IMR-90 (cell line): Measurements from ENCODE around the gene SBF2. TPM values are rescaled to one million over a fixed set of nuclear protein-coding genes. Genes with fewer than 3 reads are reported as not detected.

Experiments used
- ATAC-seq: fragments of 200-7000 bp; cut with Tn5 transposase; 2 replicates; pipeline ENCODE4 v1.9.1; 2020; ENCODE audit warnings: low read depth, mild to moderate bottlenecking, moderate library complexity
- BruUV-seq: library from RNA; stranded (reverse); fragments of 400-500 nt; replicated peaks from 2 replicates; lab custom pipeline; 2021; lab: Mats Ljungman, UMichigan
- CTCF ChIA-PET: fragments of 300-600 bp; formaldehyde crosslinking; extraction: SDS; loops from one replicate; lab custom pipeline; 2021; ENCODE audit warnings: antibody characterized with exemption; lab: Yijun Ruan, JAX
- POLR2A ChIA-PET: fragments of 300-600 bp; sonication (Branson Sonifier 250); formaldehyde crosslinking; loops from one replicate; lab custom pipeline; 2022; ENCODE audit warnings: antibody characterized with exemption; ENCODE audit not compliant: unreplicated experiment; lab: Charles Lee
- DNase-seq: peaks from one replicate; pipeline ENCODE4 v3.0.0; 2013
- H2AFZ ChIP-seq: replicated peaks from 2 replicates; pipeline ENCODE3; 2013; ENCODE audit warnings: low read length, mild to moderate bottlenecking; ENCODE audit not compliant: poor library complexity
- H2AK5ac ChIP-seq: 2 replicates; pipeline ENCODE4 v1.6.1; 2013; ENCODE audit warnings: low read depth, low read length, inconsistent platforms
- H2AK9ac ChIP-seq: replicated peaks from 2 replicates; pipeline ENCODE3; 2013; ENCODE audit warnings: mild to moderate bottlenecking, low read depth, low read length, moderate library complexity; ENCODE audit not compliant: poor library complexity
- H2BK120ac ChIP-seq: 2 replicates; pipeline ENCODE4 v1.6.1; 2013; ENCODE audit warnings: low read depth, low read length, inconsistent platforms
- H2BK15ac ChIP-seq: 3 replicates; pipeline ENCODE4 v1.6.1; 2013; ENCODE audit warnings: low read depth, low read length, inconsistent platforms
- H2BK20ac ChIP-seq: 2 replicates; pipeline ENCODE4 v1.6.1; 2013; ENCODE audit warnings: low read depth, mild to moderate bottlenecking, inconsistent platforms, low read length, moderate library complexity
- H2BK5ac ChIP-seq: 2 replicates; pipeline ENCODE4 v1.6.1; 2013; ENCODE audit warnings: mild to moderate bottlenecking, low read depth, low read length, inconsistent platforms; ENCODE audit not compliant: poor library complexity, severe bottlenecking
- H3K14ac ChIP-seq: replicated peaks from 2 replicates; pipeline ENCODE4 v1.6.1; 2013; ENCODE audit warnings: low read depth, low read length, inconsistent platforms
- H3K18ac ChIP-seq: 2 replicates; pipeline ENCODE4 v1.6.1; 2013; ENCODE audit warnings: low read depth, low read length, control low read depth
- H3K23ac ChIP-seq: 2 replicates; pipeline ENCODE4 v1.6.1; 2013; ENCODE audit warnings: low read depth, low read length, inconsistent platforms
- H3K27ac ChIP-seq: 2 replicates; pipeline ENCODE4 v1.5.1; 2013; ENCODE audit warnings: mild to moderate bottlenecking, control low read depth, low read length; ENCODE audit not compliant: insufficient read depth
- H3K27me3 ChIP-seq: 2 replicates; pipeline ENCODE4 v1.6.1; 2013; ENCODE audit warnings: low read length; ENCODE audit not compliant: control insufficient read depth, insufficient read depth
- H3K36me3 ChIP-seq: 2 replicates; pipeline ENCODE4 v1.6.1; 2013; ENCODE audit warnings: low read length, mixed read lengths; ENCODE audit not compliant: control insufficient read depth, insufficient read depth
- H3K4ac ChIP-seq: 2 replicates; pipeline ENCODE4 v1.6.1; 2013; ENCODE audit warnings: low read depth, low read length, inconsistent platforms
- H3K4me1 ChIP-seq: 2 replicates; pipeline ENCODE4 v1.6.1; 2013; ENCODE audit warnings: low read length, mixed read lengths; ENCODE audit not compliant: control insufficient read depth, insufficient read depth
- H3K4me2 ChIP-seq: 2 replicates; pipeline ENCODE4 v1.6.1; 2013; ENCODE audit warnings: low read depth, mild to moderate bottlenecking, control low read depth, low read length, moderate library complexity
- H3K4me3 ChIP-seq: 2 replicates; pipeline ENCODE4 v1.5.1; 2013; ENCODE audit warnings: low read depth, mild to moderate bottlenecking, control low read depth, low read length, moderate library complexity; ENCODE audit not compliant: insufficient read depth
- H3K56ac ChIP-seq: 2 replicates; pipeline ENCODE4 v1.6.1; 2013; ENCODE audit warnings: low read length, inconsistent platforms; ENCODE audit not compliant: insufficient read depth; ENCODE audit errors: extremely low read depth
- H3K79me1 ChIP-seq, 2 experiments: 2 replicates each; pipeline ENCODE4 v1.6.1; 2013; ENCODE audit warnings: low read length in 2 of 2, inconsistent platforms in 1 of 2, low read depth in 1 of 2
- H3K9ac ChIP-seq: 2 replicates; pipeline ENCODE4 v1.6.1; 2013; ENCODE audit warnings: low read depth, low read length, control low read depth
- H3K9me1 ChIP-seq: 2 replicates; pipeline ENCODE4 v1.6.1; 2013; ENCODE audit warnings: low read length, inconsistent platforms; ENCODE audit not compliant: insufficient read depth
- H3K9me3 ChIP-seq: 2 replicates; pipeline ENCODE4 v1.6.1; 2013; ENCODE audit warnings: low read length; ENCODE audit not compliant: control insufficient read depth, insufficient read depth
- H4K20me1 ChIP-seq: 2 replicates; pipeline ENCODE4 v1.6.1; 2013; ENCODE audit warnings: low read length, inconsistent platforms; ENCODE audit not compliant: insufficient read depth
- H4K5ac ChIP-seq: 2 replicates; pipeline ENCODE4 v1.6.1; 2013; ENCODE audit warnings: mild to moderate bottlenecking, low read depth, low read length, control low read depth
- H4K8ac ChIP-seq, 2 experiments: 2 replicates each; pipeline ENCODE4 v1.6.1; 2013; ENCODE audit warnings: low read depth in 2 of 2, low read length in 2 of 2, control low read depth in 1 of 2, inconsistent platforms in 1 of 2
- H4K91ac ChIP-seq: 2 replicates; pipeline ENCODE4 v1.6.1; 2013; ENCODE audit warnings: low read depth, low read length, inconsistent platforms; ENCODE audit not compliant: insufficient read depth
- BHLHE40 ChIP-seq: fragments of 150-350 bp; IDR thresholded peaks from 2 replicates; pipeline ENCODE4 v1.6.1; 2016; ENCODE audit warnings: mild to moderate bottlenecking, low read depth, low read length
- CEBPB ChIP-seq: IDR thresholded peaks from 2 replicates; pipeline ENCODE4 v1.6.1; 2012; ENCODE audit warnings: low read depth, low read length, improper control_type of control experiment
- CHD1 ChIP-seq: IDR thresholded peaks from 2 replicates; pipeline ENCODE4 v1.6.1; 2012; ENCODE audit warnings: low read depth, low read length, improper control_type of control experiment
- ELK1 ChIP-seq: fragments of 150-350 bp; IDR thresholded peaks from 2 replicates; pipeline ENCODE4 v1.6.1; 2016; ENCODE audit warnings: low read depth, mild to moderate bottlenecking, low read length, moderate library complexity, borderline replicate concordance
- FOS ChIP-seq: fragments of 150-350 bp; IDR thresholded peaks from 2 replicates; pipeline ENCODE4 v1.6.1; 2016; ENCODE audit warnings: low read depth, low read length
- MAFK ChIP-seq: IDR thresholded peaks from 2 replicates; pipeline ENCODE4 v1.6.1; 2012; ENCODE audit warnings: low read depth, low read length, improper control_type of control experiment
- MAZ ChIP-seq: IDR thresholded peaks from 2 replicates; pipeline ENCODE4 v1.6.1; 2012; ENCODE audit warnings: low read depth, mild to moderate bottlenecking, low read length, improper control_type of control experiment, moderate library complexity, borderline replicate concordance
- MXI1 ChIP-seq: IDR thresholded peaks from 2 replicates; pipeline ENCODE4 v1.6.1; 2012; ENCODE audit warnings: low read depth, mild to moderate bottlenecking, low read length, moderate library complexity, borderline replicate concordance
- NFE2L2 ChIP-seq: fragments of 150-350 bp; IDR thresholded peaks from 2 replicates; pipeline ENCODE4 v1.6.1; 2016; ENCODE audit warnings: low read depth, mild to moderate bottlenecking, low read length
- POLR2A ChIP-seq: IDR thresholded peaks from 2 replicates; pipeline ENCODE4 v1.6.1; 2012; ENCODE audit warnings: mild to moderate bottlenecking, low read depth, low read length
- RAD21 ChIP-seq: IDR thresholded peaks from 2 replicates; pipeline ENCODE4 v1.6.1; 2012; ENCODE audit warnings: low read length, improper control_type of control experiment
- RCOR1 ChIP-seq: IDR thresholded peaks from 2 replicates; pipeline ENCODE4 v1.6.1; 2012; ENCODE audit warnings: mild to moderate bottlenecking, low read length, improper control_type of control experiment; ENCODE audit not compliant: insufficient replicate concordance
- SMC3 ChIP-seq: fragments of 150-350 bp; IDR thresholded peaks from 2 replicates; pipeline ENCODE4 v1.6.1; 2016; ENCODE audit warnings: low read depth, mild to moderate bottlenecking, antibody characterized with exemption, low read length, moderate library complexity
- WGBS, 2 experiments: methylation state at CpG; one replicate each; pipeline versions ENCODE4 v1.1.5 to v1.1.7; 2013; ENCODE audit warnings: missing lambda C conversion rate in 2 of 2; ENCODE audit not compliant: insufficient read length in 1 of 2; ENCODE audit errors: extremely low coverage in 2 of 2; 5-methylcytosine and 5-hydroxymethylcytosine counted together
- dilution Hi-C: fragments of 300-500 bp; cut with HindIII; formaldehyde crosslinking; loops from one replicate; pipeline ENCODE4 v1.14.3; 2018; ENCODE audit warnings: low sequenced_read_pairs; ENCODE audit not compliant: unreplicated experiment
- in situ Hi-C: fragments of 300-500 bp; cut with MboI; formaldehyde crosslinking; loops from 3 replicates; pipeline ENCODE4 v1.14.3; 2019; ENCODE audit warnings: low sequenced_read_pairs, inconsistent platforms, mixed read lengths
- intact Hi-C: fragments of 100-400 bp; cut with micrococcal nuclease; formaldehyde crosslinking; loops from 2 replicates; pipeline ENCODE4 v1.10.0; 2022
- polyA plus RNA-seq, 3 experiments: library from polyadenylated mRNA; depleted of rRNA; stranded (reverse); fragments of >200 nt; gene quantifications; 2 replicates each; pipeline ENCODE4 v1.2.3, GENCODE V29; 2012; ENCODE audit warnings: low replicate concordance in 1 of 3
- total RNA-seq: library from RNA; depleted of rRNA; stranded (reverse); fragments of >200 nt; gene quantifications from 2 replicates; pipeline ENCODE4 v1.2.3, GENCODE V29; 2012
- TF ChIP-seq, protein P1 (sequence below): conservative IDR thresholded peaks from 2 replicates; pipeline ENCODE4 v1.5.1; 2012; ENCODE audit warnings: mild to moderate bottlenecking, low read depth, low read length, improper control_type of control experiment

The SBF2 gene
- total and polyA plus RNA-seq, 2 of the 4 experiments (the other 2 are of a cell fraction): 23.8 to 51.8 TPM

DNA sequence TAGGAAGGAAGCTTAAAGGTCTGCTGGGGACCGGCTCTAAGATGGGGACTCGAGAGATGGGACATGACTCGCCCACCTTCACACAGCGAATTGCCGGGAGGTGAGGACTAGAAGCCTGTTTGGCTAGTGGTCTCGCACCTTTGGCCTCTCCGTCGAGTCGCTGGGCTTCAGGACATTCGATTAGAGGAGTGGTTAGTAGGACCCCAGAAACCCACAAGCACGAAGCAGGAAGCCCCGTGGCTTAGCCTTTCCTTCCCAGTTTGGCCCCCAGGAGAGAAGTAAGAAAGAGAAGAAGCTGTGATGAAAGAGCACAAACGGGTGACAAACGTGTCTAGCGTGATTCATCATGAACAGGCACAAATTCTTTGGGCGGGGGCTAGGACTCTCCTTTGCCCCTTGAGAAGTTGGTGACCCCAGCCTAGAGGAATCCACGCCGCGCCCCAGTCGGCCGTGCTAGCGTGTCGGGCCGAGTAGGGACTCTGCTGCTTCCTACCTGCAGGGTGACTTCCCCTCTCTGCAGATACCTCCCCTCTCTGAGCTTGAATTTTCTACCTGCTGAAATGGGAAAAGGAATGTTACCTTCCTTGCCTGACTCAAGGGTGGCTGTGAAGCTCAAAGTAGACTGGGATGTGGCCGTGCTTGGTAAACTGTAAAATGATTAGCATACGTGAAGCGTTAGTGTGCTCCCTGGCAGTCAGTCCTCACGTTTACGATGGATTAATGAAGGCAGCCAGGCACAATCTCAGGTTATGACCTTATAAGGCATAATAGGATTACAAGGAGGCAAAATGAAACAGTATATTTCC, 9.7 kb upstream of the SBF2 start:
- BruUV-seq: no TSS peak
- TF ChIP-seq POLR2A (no peak), ELK1 (no peak), RCOR1 (no peak), MAFK (0 out of 2 replicates have a peak, but pooled peaks have one; percentile 11), FOS (peak; percentile 20; the same call in 1 of the 2 replicates), RAD21 (no peak; the same call in 1 of the 2 replicates), CEBPB (peak; percentile 54; the same call in 1 of the 2 replicates), SMC3 (no peak), MXI1 (0 out of 2 replicates have a peak, but pooled peaks have one; percentile 35), CHD1 (no peak), MAZ (peak; percentile 98), BHLHE40 (peak; percentile 87), NFE2L2 (peak; percentile 75)
- TF ChIP-seq, protein P1, sequence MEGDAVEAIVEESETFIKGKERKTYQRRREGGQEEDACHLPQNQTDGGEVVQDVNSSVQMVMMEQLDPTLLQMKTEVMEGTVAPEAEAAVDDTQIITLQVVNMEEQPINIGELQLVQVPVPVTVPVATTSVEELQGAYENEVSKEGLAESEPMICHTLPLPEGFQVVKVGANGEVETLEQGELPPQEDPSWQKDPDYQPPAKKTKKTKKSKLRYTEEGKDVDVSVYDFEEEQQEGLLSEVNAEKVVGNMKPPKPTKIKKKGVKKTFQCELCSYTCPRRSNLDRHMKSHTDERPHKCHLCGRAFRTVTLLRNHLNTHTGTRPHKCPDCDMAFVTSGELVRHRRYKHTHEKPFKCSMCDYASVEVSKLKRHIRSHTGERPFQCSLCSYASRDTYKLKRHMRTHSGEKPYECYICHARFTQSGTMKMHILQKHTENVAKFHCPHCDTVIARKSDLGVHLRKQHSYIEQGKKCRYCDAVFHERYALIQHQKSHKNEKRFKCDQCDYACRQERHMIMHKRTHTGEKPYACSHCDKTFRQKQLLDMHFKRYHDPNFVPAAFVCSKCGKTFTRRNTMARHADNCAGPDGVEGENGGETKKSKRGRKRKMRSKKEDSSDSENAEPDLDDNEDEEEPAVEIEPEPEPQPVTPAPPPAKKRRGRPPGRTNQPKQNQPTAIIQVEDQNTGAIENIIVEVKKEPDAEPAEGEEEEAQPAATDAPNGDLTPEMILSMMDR: no peak

More for the DNA sequence above, 9.7 kb upstream of the SBF2 start:
- Histone ChIP-seq H3K18ac (peak overlapping the region; percentile 95), H3K79me1 (peaks cover 4 to 57% of the 10 kb centered on the region in 2 experiments), H2BK20ac (peak overlapping the region; percentile 98), H3K4me3 (peak overlapping the region; percentile 64), H3K9ac (peak overlapping the region; percentile 99), H3K36me3 (peaks cover 25% of the 10 kb centered on the region), H4K8ac (peak overlapping the region; percentile 70 to 98), H2BK5ac (peak overlapping the region; percentile 99), H4K91ac (peak overlapping the region; percentile 100), H3K4me2 (peak overlapping the region; percentile 97), H2AFZ (peak overlapping the region; percentile 90), H3K27ac (peak overlapping the region; percentile 100), H4K5ac (peak overlapping the region; percentile 96), H3K4me1 (peaks cover 5% of the 10 kb centered on the region), H3K23ac (peak overlapping the region; percentile 100), H2AK5ac (peak overlapping the region; percentile 93), H2BK120ac (peak overlapping the region; percentile 98), H3K9me3 (no peaks in the 10 kb centered on the region), H3K27me3 (no peaks in the 10 kb centered on the region), H3K14ac (peak overlapping the region; percentile 100), H4K20me1 (peaks cover 36% of the 10 kb centered on the region), H3K4ac (peak overlapping the region; percentile 100), H3K9me1 (no peaks in the 10 kb centered on the region), H2AK9ac (peak overlapping the region; percentile 99), H2BK15ac (peak overlapping the region; percentile 95), H3K56ac (peak overlapping the region; percentile 99)
- dilution Hi-C loops (no loop called here), intact Hi-C loops (loop anchor here (1.0 to 10.0 kb wide), 6 partner anchors 95 to 691 kb away; no protein-coding TSS in a partner anchor), in situ Hi-C loops (loop anchor here (5.0 to 25.0 kb wide), 3 partner anchors 96 to 691 kb away; no protein-coding TSS in a partner anchor)
- CTCF ChIA-PET: interaction anchor here (0.8 to 2.1 kb wide), 6 partner anchors 9 to 545 kb away, joined by 3 to 5 read pairs (median 4); no protein-coding TSS in a partner anchor
- ATAC-seq: peak; percentile 1
- POLR2A ChIA-PET: interaction anchor here (0.5 to 2.4 kb wide), 11 partner anchors 14 to 551 kb away, joined by 3 to 33 read pairs (median 8); no protein-coding TSS in a partner anchor
- peak; percentile 68 for DNase-seq
- WGBS, 2 experiments: 10% methylated on average over 2 of the region's 29 CpGs; no CpG with 5 or more reads in 1 of the 2 experiments
